ENCODE results near the gene PPP4R1. TPM values are rescaled to one million over a fixed set of nuclear protein-coding genes. Genes with fewer than 3 reads are reported as not detected.

PPP4R1 gene
- total RNA-seq, 2 donors from 2014 or later = 52.5 to 77.5 TPM

DNA sequence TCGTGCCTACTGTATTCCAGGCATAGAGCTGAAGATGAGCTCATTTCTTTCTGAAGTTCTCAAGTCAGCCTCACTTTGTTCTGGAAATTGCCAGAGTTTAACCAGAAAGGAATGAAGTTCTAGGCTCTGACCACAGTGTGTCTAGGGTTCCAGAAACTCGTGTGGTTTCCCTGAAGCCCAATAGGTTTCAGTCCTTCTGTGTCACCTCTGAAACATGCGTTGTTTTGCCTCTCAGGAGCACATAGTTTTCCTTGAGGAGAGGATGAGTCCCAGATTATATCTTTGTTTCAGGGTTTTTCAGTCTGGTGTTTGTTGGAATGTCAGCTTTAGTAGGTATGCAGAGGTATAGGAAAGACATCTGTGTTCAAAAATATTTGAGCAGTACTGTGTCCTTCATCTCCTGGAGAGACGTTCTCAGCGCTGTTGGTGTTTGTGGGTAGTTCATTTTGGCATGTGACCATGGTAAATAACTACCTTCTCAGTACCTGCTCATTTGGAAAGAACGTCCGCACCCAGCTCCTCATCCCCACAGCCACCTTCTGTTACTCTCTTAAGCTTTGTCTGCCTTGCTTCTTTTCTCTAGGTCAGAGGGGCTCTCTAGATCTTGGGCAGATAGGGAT is 82.5 kb downstream of the PPP4R1 start:
- TF ChIP-seq, protein P1, sequence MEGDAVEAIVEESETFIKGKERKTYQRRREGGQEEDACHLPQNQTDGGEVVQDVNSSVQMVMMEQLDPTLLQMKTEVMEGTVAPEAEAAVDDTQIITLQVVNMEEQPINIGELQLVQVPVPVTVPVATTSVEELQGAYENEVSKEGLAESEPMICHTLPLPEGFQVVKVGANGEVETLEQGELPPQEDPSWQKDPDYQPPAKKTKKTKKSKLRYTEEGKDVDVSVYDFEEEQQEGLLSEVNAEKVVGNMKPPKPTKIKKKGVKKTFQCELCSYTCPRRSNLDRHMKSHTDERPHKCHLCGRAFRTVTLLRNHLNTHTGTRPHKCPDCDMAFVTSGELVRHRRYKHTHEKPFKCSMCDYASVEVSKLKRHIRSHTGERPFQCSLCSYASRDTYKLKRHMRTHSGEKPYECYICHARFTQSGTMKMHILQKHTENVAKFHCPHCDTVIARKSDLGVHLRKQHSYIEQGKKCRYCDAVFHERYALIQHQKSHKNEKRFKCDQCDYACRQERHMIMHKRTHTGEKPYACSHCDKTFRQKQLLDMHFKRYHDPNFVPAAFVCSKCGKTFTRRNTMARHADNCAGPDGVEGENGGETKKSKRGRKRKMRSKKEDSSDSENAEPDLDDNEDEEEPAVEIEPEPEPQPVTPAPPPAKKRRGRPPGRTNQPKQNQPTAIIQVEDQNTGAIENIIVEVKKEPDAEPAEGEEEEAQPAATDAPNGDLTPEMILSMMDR (IDR thresholded peaks at IDR 0.05) = no peak
- DNase-seq = no peak
- no peak overlapping the region for H3K9ac ChIP-seq (ENCODE audit: low read depth in 2 of 2, low read length in 2 of 2)
- intact Hi-C loops (cut with DNase I) = no loop called here
- H3K9me3 ChIP-seq = no peaks in the 10 kb centered on the region
- no peaks in the 10 kb centered on the region for H3K4me1 ChIP-seq
- H3K4me3 ChIP-seq = no peak overlapping the region
- peaks cover 5% of the 10 kb centered on the region for H3K36me3 ChIP-seq
- H3K27ac ChIP-seq = no peak overlapping the region
- no peaks in the 10 kb centered on the region for H3K27me3 ChIP-seq

DNA sequence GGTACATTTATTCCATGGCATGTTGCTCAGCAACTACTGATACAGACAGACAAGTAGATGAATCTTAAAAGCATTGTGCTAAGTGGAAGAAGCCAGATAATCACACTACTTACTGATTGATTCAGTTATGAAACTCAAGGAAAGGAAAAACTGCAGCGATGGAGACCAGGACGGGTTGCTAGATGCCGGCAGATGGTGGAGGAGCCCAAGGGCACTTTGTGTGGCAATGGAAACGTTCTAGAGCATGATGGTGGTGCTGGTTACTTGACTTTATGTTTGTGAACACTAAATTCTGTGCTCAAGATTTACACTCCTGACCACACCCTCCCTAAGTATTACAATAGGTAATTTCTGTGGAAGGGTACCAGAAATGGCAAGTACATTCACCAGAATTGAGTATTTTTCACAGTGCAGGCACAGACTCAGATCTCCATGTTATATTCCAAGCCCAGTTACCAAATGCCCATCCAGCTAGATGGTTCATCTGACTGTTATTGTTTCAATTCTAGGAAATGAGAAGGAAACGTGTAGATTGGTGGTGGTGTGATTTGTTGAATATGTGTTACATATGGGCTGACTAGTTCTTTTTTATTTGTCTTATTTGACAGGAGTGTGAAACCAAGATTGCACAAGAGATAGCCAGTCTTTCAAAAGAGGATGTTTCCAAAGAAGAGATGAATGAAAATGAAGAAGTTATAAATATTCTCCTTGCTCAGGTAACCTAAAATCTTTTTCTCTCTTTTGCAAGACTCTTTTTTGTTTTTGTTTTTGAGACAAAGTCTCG is 83.9 kb downstream of the PPP4R1 start:
- H3K36me3 ChIP-seq = no peaks in the 10 kb centered on the region
- H3K9ac ChIP-seq (ENCODE audit: low read depth in 2 of 2, low read length in 2 of 2) = no peak overlapping the region
- TF ChIP-seq, protein P1 (IDR thresholded peaks at IDR 0.05) = no peak
- H3K27me3 ChIP-seq = no peaks in the 10 kb centered on the region
- H3K4me1 ChIP-seq = no peaks in the 10 kb centered on the region
- no peaks in the 10 kb centered on the region for H3K9me3 ChIP-seq
- no peak for DNase-seq
- no peak overlapping the region for H3K27ac ChIP-seq
- intact Hi-C loops (cut with DNase I) = no loop called here
- H3K4me3 ChIP-seq = no peak overlapping the region

DNA sequence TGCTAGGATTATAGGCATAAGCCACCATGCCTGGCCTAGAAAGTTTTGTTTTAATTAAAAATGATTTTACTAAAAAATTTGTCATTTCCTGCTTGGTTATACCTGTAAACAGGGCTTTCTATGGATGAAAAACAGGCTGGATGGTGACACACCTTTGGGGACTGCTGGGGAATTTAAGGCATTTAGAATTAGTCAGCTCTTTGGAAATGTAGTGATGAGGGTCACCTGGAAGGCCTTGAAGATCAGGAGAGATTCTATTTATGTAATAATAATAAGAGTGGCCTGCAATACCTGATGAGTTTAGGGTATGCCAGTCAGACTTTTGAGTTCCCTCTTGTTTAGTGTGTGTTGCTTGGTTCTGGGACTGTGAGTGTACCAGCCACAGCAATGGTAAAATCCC is 87.9 kb downstream of the PPP4R1 start:
- no peaks in the 10 kb centered on the region for H3K4me1 ChIP-seq
- H3K27me3 ChIP-seq = no peaks in the 10 kb centered on the region
- DNase-seq = no peak
- no peak overlapping the region for H3K9ac ChIP-seq (ENCODE audit: low read depth in 2 of 2, low read length in 2 of 2)
- H3K27ac ChIP-seq = no peak overlapping the region
- TF ChIP-seq, protein P1 (IDR thresholded peaks at IDR 0.05) = no peak
- no peaks in the 10 kb centered on the region for H3K36me3 ChIP-seq
- intact Hi-C loops (cut with DNase I) = no loop called here
- H3K4me3 ChIP-seq = no peak overlapping the region
- H3K9me3 ChIP-seq = no peaks in the 10 kb centered on the region

DNA sequence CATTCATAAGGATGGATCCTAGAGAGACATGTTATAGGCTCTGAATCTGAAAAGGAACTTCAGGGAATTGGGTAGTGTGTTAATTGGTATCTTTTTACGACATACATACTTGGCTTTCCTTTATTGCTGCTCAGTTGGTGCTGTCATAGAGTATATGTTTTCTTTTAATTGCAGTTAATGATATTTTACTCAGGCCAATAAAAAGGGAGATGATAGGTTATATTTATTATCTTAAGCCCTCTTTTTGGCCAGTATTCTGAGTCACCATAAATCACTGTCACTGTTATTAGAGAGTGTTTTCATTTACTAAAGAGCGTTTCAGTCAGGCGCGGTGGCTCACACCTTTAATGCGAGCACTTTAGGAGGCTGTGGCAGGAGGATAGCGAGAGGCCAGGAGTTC is 91.4 kb downstream of the PPP4R1 start:
- Histone ChIP-seq H3K9ac (ENCODE audit: low read depth in 2 of 2, low read length in 2 of 2) (no peak overlapping the region), H3K27ac (no peak overlapping the region), H3K36me3 (no peaks in the 10 kb centered on the region), H3K4me1 (no peaks in the 10 kb centered on the region), H3K9me3 (no peaks in the 10 kb centered on the region), H3K4me3 (no peak overlapping the region), H3K27me3 (no peaks in the 10 kb centered on the region)
- no peak for DNase-seq
- intact Hi-C loops (cut with DNase I) = no loop called here
- TF ChIP-seq, protein P1 (IDR thresholded peaks at IDR 0.05) = no peak

DNA sequence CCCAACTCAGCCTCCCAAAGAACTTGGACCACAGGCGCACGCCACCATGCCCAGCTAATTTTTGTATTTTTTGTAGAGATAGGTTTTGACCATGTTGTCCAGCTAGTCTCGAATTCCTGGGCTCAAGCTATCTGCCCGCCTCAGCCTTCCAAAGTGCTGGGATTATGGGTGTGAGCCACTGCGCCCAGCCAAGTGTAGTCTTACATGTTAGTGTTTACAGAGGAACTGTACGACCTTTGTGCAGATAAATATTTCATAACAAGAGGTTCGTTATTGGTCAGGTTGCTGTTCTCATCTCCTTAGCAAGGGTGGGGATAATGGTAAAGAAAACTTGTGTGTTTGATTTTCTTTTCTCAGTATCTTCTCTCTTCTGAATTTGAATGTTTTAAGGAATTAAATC is 92.6 kb downstream of the PPP4R1 start:
- no peaks in the 10 kb centered on the region for H3K36me3 ChIP-seq
- intact Hi-C loops (cut with DNase I) = no loop called here
- no peaks in the 10 kb centered on the region for H3K4me1 ChIP-seq
- H3K9ac ChIP-seq (ENCODE audit: low read depth in 2 of 2, low read length in 2 of 2) = no peak overlapping the region
- no peaks in the 10 kb centered on the region for H3K27me3 ChIP-seq
- peak; percentile 58 for DNase-seq
- no peak overlapping the region for H3K27ac ChIP-seq
- TF ChIP-seq, protein P1 (IDR thresholded peaks at IDR 0.05) = no peak
- no peak overlapping the region for H3K4me3 ChIP-seq
- H3K9me3 ChIP-seq = no peaks in the 10 kb centered on the region

All from colonic mucosa (tissue), 4 donors.